ENCODE measurements around the gene TRAM2.

The TRAM2 gene

DNA sequence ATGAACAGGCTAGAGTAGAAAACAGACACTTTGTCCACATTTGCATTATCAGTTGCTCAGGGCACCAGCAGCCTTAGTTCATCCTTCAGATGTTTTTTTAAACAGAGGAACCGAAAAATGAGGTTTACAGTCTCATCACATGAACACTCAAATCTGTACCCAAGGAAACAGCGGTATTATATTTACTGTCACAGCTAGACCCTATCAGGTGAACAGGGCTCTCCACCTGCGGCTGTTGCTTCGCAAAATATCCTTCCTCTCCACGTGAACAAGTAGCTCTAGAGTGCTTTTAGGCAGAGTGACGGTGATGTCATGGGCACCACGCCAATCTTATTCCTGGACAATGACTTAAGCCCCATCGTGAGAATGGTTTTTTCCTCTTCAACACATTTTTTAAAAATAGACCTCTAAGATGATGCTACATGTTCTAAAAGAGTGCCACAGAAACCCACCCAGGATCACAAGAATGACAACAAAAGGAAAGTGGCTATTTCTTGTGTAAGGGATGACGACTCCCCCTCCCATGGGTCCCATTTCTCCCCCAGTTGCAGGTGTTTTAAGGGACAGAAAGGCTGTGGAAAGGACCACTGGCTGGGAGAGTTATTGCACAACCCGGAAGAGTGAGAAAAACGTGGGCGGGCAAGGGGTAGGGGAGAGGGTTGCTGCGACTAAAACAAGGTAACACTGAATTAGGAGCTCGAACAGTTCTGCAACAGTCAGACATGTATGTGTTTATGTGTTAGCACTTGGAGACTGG is 79.0 kb downstream of the TRAM2 start:
- Histone ChIP-seq H3K36me3 (ENCODE audit: insufficient read depth, low read length) (peaks cover 8% of the 10 kb centered on the region; the same call in 1 of the 2 replicates), H3K9ac (ENCODE audit: low read depth, low read length) (no peak overlapping the region), H3K4me1 (ENCODE audit: insufficient read depth, low read length) (peaks cover 4% of the 10 kb centered on the region), H3K27ac (ENCODE audit: low read depth, low read length) (no peak overlapping the region), H3K4me3 (ENCODE audit: low read length) (no peak overlapping the region), H3K9me3 (ENCODE audit: insufficient read depth, low read depth, low read length) (peaks cover 3% of the 10 kb centered on the region; the same call in 1 of the 2 replicates), H3K27me3 (ENCODE audit: insufficient read depth, low read length) (no peaks in the 10 kb centered on the region)
- WGBS = 90% methylated on average over 13 of the region's 14 CpGs

DNA sequence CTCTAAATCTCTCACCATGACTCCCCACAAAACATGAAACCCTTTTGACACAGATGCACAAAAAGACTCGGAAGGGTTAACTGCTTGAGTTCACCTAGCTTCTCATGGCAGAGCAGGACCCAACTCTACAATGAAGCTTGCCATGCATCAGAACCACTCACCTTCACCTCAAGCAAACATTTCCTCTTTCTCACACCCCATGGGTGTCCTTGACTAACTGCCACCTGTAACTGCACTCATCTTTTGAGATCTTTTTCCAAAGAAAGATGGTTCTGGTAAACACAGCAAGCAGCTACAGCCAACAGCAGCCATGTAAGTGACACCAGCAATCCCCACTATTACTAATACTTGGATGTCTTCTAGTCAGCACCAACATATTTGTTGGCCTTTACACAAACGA is 80.2 kb downstream of the TRAM2 start:
- Histone ChIP-seq H3K4me1 (ENCODE audit: insufficient read depth, low read length) (peaks cover 4% of the 10 kb centered on the region), H3K9me3 (ENCODE audit: insufficient read depth, low read depth, low read length) (peaks cover 3% of the 10 kb centered on the region; the same call in 1 of the 2 replicates), H3K27me3 (ENCODE audit: insufficient read depth, low read length) (no peaks in the 10 kb centered on the region), H3K27ac (ENCODE audit: low read depth, low read length) (no peak overlapping the region), H3K4me3 (ENCODE audit: low read length) (no peak overlapping the region), H3K9ac (ENCODE audit: low read depth, low read length) (no peak overlapping the region), H3K36me3 (ENCODE audit: insufficient read depth, low read length) (no peaks in the 10 kb centered on the region; the same call in 1 of the 2 replicates)
- 97% methylated on average over 2 of the region's 2 CpGs for WGBS

DNA sequence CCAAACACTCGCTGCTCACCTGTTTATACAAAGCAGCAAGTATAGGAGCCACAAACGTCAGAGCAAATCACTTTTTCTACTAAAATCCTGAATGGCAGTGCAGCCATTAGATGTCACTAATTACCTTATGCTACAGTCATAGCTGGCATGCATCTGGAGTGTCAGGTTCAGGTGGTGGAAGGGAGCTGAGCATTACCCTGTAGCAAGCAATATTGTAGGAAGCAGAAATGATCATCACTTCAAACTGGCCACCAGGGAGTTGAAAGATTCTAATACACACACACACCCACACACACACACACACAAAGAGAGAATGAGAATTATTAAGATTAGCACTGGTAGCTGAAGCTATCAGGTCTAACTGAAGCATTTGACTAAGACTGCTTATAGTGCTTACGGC is 80.9 kb downstream of the TRAM2 start:
- no peaks in the 10 kb centered on the region; the same call in 1 of the 2 replicates for H3K36me3 ChIP-seq (ENCODE audit: insufficient read depth, low read length)
- H3K4me3 ChIP-seq (ENCODE audit: low read length) = no peak overlapping the region
- peaks cover 3% of the 10 kb centered on the region; the same call in 1 of the 2 replicates for H3K9me3 ChIP-seq (ENCODE audit: insufficient read depth, low read depth, low read length)
- 90% methylated on average over 3 of the region's 3 CpGs for WGBS
- H3K4me1 ChIP-seq (ENCODE audit: insufficient read depth, low read length) = peaks cover 4% of the 10 kb centered on the region
- no peak overlapping the region for H3K27ac ChIP-seq (ENCODE audit: low read depth, low read length)
- no peak overlapping the region for H3K9ac ChIP-seq (ENCODE audit: low read depth, low read length)
- no peaks in the 10 kb centered on the region for H3K27me3 ChIP-seq (ENCODE audit: insufficient read depth, low read length)

DNA sequence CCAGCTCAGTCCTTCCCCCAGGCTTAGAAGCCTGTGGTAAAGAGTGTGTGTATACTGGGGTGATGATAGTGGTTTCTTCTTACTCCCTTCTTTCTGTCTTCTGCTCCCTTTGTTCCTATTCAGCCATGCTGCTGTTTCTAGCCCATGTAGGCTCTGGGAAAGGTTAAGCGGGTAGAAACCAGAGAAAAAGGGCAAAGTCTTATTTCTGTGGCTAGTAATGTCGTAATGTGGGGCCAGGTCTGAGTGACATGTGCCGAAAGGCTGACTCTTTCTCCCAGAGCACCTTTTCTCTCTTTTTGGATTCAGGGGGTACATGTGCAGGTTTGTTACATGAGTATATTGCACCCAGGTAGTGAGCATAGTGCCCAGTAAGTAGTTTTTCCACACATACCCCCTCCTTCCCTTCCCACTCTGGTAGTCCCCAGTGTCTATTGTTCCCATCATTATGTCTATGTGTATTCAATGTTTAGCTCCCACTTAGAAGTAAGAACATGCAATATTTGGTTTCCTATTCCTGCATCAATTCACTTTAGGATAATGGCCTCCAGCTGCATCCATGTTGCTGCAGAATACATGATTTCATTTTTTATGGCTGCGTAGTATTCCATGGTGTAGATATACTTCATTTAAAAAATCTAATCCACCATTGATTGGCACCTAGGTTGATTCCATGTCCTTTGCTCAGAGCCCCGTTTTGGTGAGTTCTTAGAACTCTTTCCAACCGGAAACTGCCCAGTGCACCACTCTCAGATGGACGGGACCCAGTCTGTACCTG is 82.4 kb downstream of the TRAM2 start:
- 95% methylated on average over 7 of the region's 7 CpGs for WGBS
- Histone ChIP-seq H3K9ac (ENCODE audit: low read depth, low read length) (no peak overlapping the region), H3K36me3 (ENCODE audit: insufficient read depth, low read length) (no peaks in the 10 kb centered on the region; the same call in 1 of the 2 replicates), H3K27me3 (ENCODE audit: insufficient read depth, low read length) (no peaks in the 10 kb centered on the region), H3K4me1 (ENCODE audit: insufficient read depth, low read length) (peaks cover 4% of the 10 kb centered on the region), H3K9me3 (ENCODE audit: insufficient read depth, low read depth, low read length) (peaks cover 3% of the 10 kb centered on the region; the same call in 1 of the 2 replicates), H3K27ac (ENCODE audit: low read depth, low read length) (no peak overlapping the region), H3K4me3 (ENCODE audit: low read length) (no peak overlapping the region)

DNA sequence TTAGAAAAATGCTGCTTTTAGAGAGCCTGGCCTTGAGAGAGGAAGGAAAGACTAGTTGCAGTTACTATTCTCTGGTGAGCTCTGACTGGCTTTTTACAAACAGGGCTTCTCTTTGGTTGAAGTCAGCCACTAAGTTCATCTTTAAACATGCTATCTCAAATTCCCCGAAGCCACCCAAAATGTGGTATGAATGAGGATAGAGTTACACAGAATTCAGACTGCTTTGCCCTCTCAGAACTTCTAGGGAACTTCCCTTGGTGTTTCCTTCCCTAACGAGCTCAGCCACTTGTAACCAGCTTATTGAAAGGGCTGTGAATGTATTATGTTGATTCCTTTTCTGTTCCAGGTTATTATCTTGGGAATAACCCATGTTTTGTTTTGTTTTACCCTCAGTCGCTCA is 83.2 kb downstream of the TRAM2 start:
- H3K27ac ChIP-seq (ENCODE audit: low read depth, low read length) = no peak overlapping the region
- 91% methylated on average over 3 of the region's 3 CpGs for WGBS
- no peaks in the 10 kb centered on the region; the same call in 1 of the 2 replicates for H3K36me3 ChIP-seq (ENCODE audit: insufficient read depth, low read length)
- peaks cover 4% of the 10 kb centered on the region; the same call in 1 of the 2 replicates for H3K4me1 ChIP-seq (ENCODE audit: insufficient read depth, low read length)
- no peak overlapping the region for H3K9ac ChIP-seq (ENCODE audit: low read depth, low read length)
- no peak overlapping the region for H3K4me3 ChIP-seq (ENCODE audit: low read length)
- peaks cover 3% of the 10 kb centered on the region; the same call in 1 of the 2 replicates for H3K9me3 ChIP-seq (ENCODE audit: insufficient read depth, low read depth, low read length)
- no peaks in the 10 kb centered on the region for H3K27me3 ChIP-seq (ENCODE audit: insufficient read depth, low read length)

DNA sequence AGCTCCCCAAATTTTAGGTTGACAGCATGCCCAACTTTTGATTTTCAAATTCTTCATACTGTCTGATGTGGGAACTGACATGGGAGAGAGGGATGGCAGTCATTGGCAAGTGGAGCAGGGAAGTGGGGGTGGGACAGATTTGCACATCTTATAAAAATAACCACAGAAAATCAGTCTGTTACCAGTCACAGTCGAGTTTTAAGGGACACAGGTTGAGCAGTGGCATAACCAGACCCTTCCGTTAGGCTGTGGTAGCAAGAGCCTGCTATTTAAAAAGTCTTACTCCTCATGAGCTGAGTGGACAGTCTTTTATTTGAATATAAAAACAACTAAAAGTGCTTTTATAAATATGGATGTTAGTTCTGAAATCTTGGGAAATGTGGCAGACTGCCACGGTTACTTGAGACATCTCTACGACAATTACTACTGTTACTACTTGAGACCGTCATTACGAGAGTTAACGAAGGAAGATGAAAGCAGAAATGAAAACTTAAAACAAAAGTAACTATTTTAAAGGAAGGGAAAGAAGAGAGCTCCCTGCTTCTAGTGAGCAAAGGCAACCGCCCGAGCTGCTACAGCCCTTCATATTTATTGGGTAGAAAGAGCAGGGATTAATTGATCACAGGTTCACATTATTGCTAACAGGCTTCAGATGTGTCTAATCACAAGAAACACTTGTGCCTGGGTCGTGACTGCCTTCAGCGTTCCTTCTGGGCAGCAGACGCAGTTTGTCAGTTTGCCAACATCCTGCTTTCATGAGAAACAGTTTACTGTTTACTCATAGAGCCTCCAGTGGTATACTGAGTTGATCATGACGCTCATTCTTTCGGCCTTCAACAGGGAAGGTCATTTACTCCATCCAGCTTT is 85.4 kb downstream of the TRAM2 start:
- peaks cover 3% of the 10 kb centered on the region; the same call in 1 of the 2 replicates for H3K9me3 ChIP-seq (ENCODE audit: insufficient read depth, low read depth, low read length)
- H3K27me3 ChIP-seq (ENCODE audit: insufficient read depth, low read length) = no peaks in the 10 kb centered on the region
- WGBS = 96% methylated on average over 14 of the region's 14 CpGs
- H3K4me3 ChIP-seq (ENCODE audit: low read length) = no peak overlapping the region
- no peak overlapping the region for H3K27ac ChIP-seq (ENCODE audit: low read depth, low read length)
- no peak overlapping the region for H3K9ac ChIP-seq (ENCODE audit: low read depth, low read length)
- H3K4me1 ChIP-seq (ENCODE audit: insufficient read depth, low read length) = no peaks in the 10 kb centered on the region
- H3K36me3 ChIP-seq (ENCODE audit: insufficient read depth, low read length) = no peaks in the 10 kb centered on the region; the same call in 1 of the 2 replicates

DNA sequence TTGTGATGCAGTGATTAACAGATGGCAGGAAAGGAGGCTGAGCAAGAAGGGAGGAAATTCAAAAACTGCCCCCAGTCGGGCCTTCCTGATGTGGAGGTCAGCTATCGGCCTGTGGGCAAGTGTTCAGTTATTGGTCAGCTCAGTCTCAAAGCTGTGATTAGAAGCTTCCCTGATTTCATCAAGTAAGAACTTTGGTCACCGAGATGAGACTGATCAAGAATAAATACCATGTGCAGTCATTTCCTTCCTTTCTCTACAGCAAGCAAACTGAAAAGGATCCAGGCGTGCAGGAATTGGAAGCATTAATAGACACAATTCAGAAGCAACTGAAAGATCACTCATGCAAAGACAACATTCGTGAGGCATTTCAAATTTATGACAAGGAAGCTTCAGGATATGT is 87.0 kb downstream of the TRAM2 start:
- Histone ChIP-seq H3K9me3 (ENCODE audit: insufficient read depth, low read depth, low read length) (peaks cover 3% of the 10 kb centered on the region; the same call in 1 of the 2 replicates), H3K36me3 (ENCODE audit: insufficient read depth, low read length) (no peaks in the 10 kb centered on the region; the same call in 1 of the 2 replicates), H3K4me3 (ENCODE audit: low read length) (no peak overlapping the region), H3K27ac (ENCODE audit: low read depth, low read length) (no peak overlapping the region), H3K4me1 (ENCODE audit: insufficient read depth, low read length) (no peaks in the 10 kb centered on the region; the same call in 1 of the 2 replicates), H3K9ac (ENCODE audit: low read depth, low read length) (no peak overlapping the region), H3K27me3 (ENCODE audit: insufficient read depth, low read length) (no peaks in the 10 kb centered on the region)
- 94% methylated on average over 5 of the region's 5 CpGs for WGBS

DNA sequence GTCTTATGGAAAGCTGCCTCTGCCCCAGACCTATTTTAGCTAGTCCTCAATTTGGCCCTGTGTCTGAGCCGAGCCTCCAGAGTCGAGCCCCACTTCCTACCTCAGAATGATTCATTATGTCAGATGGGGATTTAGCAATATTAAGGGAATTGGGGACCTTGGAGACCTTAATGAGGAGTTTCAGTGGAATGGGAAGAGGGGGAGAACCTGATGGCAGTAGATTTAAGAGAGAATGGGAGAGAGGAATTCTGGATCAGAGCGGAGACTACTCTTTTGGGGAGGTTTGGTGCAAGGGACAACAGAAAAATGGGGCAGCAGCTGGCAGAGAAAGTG is 93.2 kb downstream of the TRAM2 start:
- WGBS = 98% methylated on average over 2 of the region's 3 CpGs
- Histone ChIP-seq H3K9me3 (ENCODE audit: insufficient read depth, low read depth, low read length) (no peaks in the 10 kb centered on the region), H3K27me3 (ENCODE audit: insufficient read depth, low read length) (no peaks in the 10 kb centered on the region), H3K4me3 (ENCODE audit: low read length) (no peak overlapping the region), H3K4me1 (ENCODE audit: insufficient read depth, low read length) (no peaks in the 10 kb centered on the region; the same call in 1 of the 2 replicates), H3K27ac (ENCODE audit: low read depth, low read length) (no peak overlapping the region), H3K9ac (ENCODE audit: low read depth, low read length) (no peak overlapping the region), H3K36me3 (ENCODE audit: insufficient read depth, low read length) (no peaks in the 10 kb centered on the region)

DNA sequence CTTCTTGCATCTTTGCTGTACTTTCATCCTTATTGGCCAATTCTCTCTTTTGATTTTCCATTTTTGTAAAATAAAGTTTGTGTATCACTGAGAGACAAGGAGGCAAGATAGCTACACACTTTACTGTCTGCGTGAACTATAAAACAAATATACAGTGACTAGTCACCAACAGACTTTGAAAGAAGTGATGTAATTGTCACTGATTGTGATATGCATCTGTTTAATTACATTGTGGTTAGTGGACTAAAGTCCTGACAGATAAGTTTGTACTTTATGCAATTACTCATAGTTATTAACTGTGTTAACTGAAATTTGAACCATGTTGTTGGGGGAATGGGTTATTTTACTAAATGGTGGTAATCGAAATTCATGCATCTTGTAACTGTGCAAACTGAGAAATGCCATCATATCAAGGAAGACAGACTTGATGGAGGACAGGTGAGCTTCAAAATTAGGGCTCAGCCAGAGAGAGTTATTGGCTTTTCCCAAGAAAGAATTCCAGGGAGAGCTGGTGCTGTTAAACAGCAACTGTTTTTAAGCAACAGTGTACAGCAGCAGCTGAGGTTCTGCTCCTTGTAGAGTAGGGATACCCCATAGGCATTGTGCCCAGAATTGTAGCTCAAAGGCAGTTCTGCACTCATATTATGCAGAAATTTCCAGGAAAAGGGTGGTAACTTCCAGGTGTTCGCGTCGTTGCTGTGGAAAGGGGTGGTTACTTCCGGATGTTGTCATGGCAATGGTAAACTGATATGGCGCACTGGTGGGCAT is 93.8 kb downstream of the TRAM2 start:
- Histone ChIP-seq H3K9ac (ENCODE audit: low read depth, low read length) (no peak overlapping the region), H3K27ac (ENCODE audit: low read depth, low read length) (no peak overlapping the region), H3K4me3 (ENCODE audit: low read length) (no peak overlapping the region), H3K4me1 (ENCODE audit: insufficient read depth, low read length) (no peaks in the 10 kb centered on the region; the same call in 1 of the 2 replicates), H3K9me3 (ENCODE audit: insufficient read depth, low read depth, low read length) (no peaks in the 10 kb centered on the region), H3K27me3 (ENCODE audit: insufficient read depth, low read length) (no peaks in the 10 kb centered on the region), H3K36me3 (ENCODE audit: insufficient read depth, low read length) (no peaks in the 10 kb centered on the region)
- 94% methylated on average over 6 of the region's 7 CpGs for WGBS

DNA sequence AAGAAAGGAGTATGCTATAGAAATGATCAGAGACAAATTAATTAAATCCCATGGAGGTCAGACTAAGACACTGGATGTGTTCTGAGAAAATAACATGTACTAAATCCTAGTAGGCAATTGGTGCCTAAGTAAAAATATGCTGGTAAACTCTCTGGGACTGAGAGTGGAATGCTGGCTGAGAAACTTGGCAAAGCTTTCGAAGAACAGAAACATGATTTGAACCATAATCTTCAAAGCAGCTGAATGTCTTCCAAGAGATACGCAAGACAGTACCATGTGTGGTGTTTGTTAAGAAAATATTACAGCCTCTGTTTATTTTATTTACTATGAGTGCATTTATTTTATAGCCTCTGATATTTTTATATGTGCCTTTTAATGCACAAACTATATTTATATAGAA is 101.6 kb downstream of the TRAM2 start:
- H3K36me3 ChIP-seq (ENCODE audit: insufficient read depth, low read length) = no peaks in the 10 kb centered on the region
- no peaks in the 10 kb centered on the region for H3K27me3 ChIP-seq (ENCODE audit: insufficient read depth, low read length)
- no peak overlapping the region for H3K27ac ChIP-seq (ENCODE audit: low read depth, low read length)
- WGBS = 92% methylated on average over 1 of the region's 2 CpGs
- no peak overlapping the region for H3K9ac ChIP-seq (ENCODE audit: low read depth, low read length)
- no peak overlapping the region for H3K4me3 ChIP-seq (ENCODE audit: low read length)
- H3K4me1 ChIP-seq (ENCODE audit: insufficient read depth, low read length) = no peaks in the 10 kb centered on the region
- no peaks in the 10 kb centered on the region for H3K9me3 ChIP-seq (ENCODE audit: insufficient read depth, low read depth, low read length)

Measured in HUES64 (cell line).